Spleen (tissue), 11 donors: ENCODE results near the gene SUN1. TPM values are rescaled to one million over a fixed set of nuclear protein-coding genes. Genes with fewer than 3 reads are reported as not detected.
A peak's percentile ranks its signal among the peaks of the same experiment; 100 is the strongest.
"Not testable (repeated sequence)": the region's sequence is repeated elsewhere in the genome, so short reads cannot be mapped to it uniquely, and the experiment has no call there.

Experiments
- DNase-seq: peaks from one replicate; pipeline ENCODE4 v3.0.0-alpha.2; 2020
- H3K27ac ChIP-seq, 8 donors: fragments of 200-600 bp; sonication (generic) in 7 of 8; 1 replicate in 4 of 8; 2 replicates in 4 of 8; pipeline versions ENCODE4 v1.5.0 to v1.8.0; 2016 to 2021; ENCODE audit warnings: inconsistent platforms in 4 of 8, mild to moderate bottlenecking in 4 of 8, moderate library complexity in 1 of 8
- H3K27me3 ChIP-seq, 7 donors: fragments of 200-600 bp; sonication (generic) in 6 of 7; replicated peaks in 1 of 7; 1 replicate in 4 of 7; 2 replicates in 3 of 7; pipeline versions ENCODE4 v1.5.0 to v1.8.0; 2016 to 2021; ENCODE audit warnings: inconsistent platforms in 3 of 7, mild to moderate bottlenecking in 1 of 7
- H3K36me3 ChIP-seq, 6 donors: fragments of 200-600 bp; sonication (generic) in 5 of 6; 1 replicate in 4 of 6; 2 replicates in 2 of 6; pipeline versions ENCODE4 v1.5.0 to v1.8.0; 2016 to 2021; ENCODE audit warnings: inconsistent platforms in 2 of 6
- H3K4me1 ChIP-seq, 6 donors: fragments of 200-600 bp; sonication (generic) in 5 of 6; 1 replicate in 3 of 6; 2 replicates in 3 of 6; pipeline versions ENCODE4 v1.5.0 to v1.8.0; 2016 to 2021; ENCODE audit warnings: inconsistent platforms in 3 of 6
- H3K4me3 ChIP-seq, 8 donors: fragments of 200-600 bp; sonication (generic) in 7 of 8; 1 replicate in 4 of 8; 2 replicates in 4 of 8; pipeline versions ENCODE4 v1.5.0 to v1.8.0; 2016 to 2021; ENCODE audit warnings: inconsistent platforms in 4 of 8, mild to moderate bottlenecking in 4 of 8, moderate library complexity in 2 of 8
- H3K9me3 ChIP-seq, 8 donors: fragments of 200-600 bp; sonication (generic) in 7 of 8; 1 replicate in 4 of 8; 2 replicates in 4 of 8; pipeline versions ENCODE4 v1.5.0 to v1.8.0; 2016 to 2021; ENCODE audit warnings: inconsistent platforms in 4 of 8
- CTCF ChIP-seq, 11 experiments: fragments of 200-600 bp in 7 of 11; fragments of 450-650 bp in 4 of 11; sonication (generic) in 4 of 11; IDR thresholded peaks in 8 of 11; conservative IDR thresholded peaks in 3 of 11; 1 replicate in 7 of 11; 2 replicates in 4 of 11; pipeline versions ENCODE4 v1.4.0 to v1.8.0; 2016 to 2021; ENCODE audit warnings: antibody characterized with exemption in 11 of 11, inconsistent platforms in 4 of 11, mild to moderate bottlenecking in 1 of 11
- POLR2A ChIP-seq, 3 donors: fragments of 450-650 bp; IDR thresholded peaks; one replicate each; pipeline ENCODE4 v1.5.1; 2017; ENCODE audit warnings: antibody characterized with exemption in 3 of 3, mild to moderate bottlenecking in 1 of 3
- POLR2AphosphoS5 ChIP-seq, 3 donors: sonication (generic); formaldehyde crosslinking; IDR thresholded peaks; one replicate each; pipeline ENCODE4 v1.5.1; 2017; ENCODE audit warnings: antibody characterized with exemption in 3 of 3
- WGBS, 5 donors: extraction: QIAGEN DNeasy Blood & Tissue Kit in 3 of 5; methylation state at CpG; one replicate each; pipeline versions ENCODE4 v1.1.5 to v1.1.7; 2013 to 2018; 5-methylcytosine and 5-hydroxymethylcytosine counted together
- intact Hi-C: fragments of 100-400 bp; cut with DNase I; formaldehyde crosslinking; loops from one replicate; pipeline ENCODE4 v1.15.0; 2023; ENCODE audit warnings: low total_unique reads
- polyA plus RNA-seq, 3 donors: library from polyadenylated mRNA; stranded (reverse); fragments of 200-250 nt; gene quantifications; one replicate each; pipeline ENCODE4 v1.2.1, GENCODE V29; 2013
- total RNA-seq, 7 donors: library from RNA; depleted of rRNA in 3 of 7; stranded (reverse); fragments of >200 nt in 3 of 7; fragmentation: NEBNext Ultra II Directional in 4 of 7; extraction: Animal tissue kit (Norgen Biotek cat#: 25700) in 4 of 7; gene quantifications; one replicate each; pipeline versions ENCODE4 v1.1.0 to v1.2.1, GENCODE V29; 2016 to 2021
- donor health status: healthy with polysubstance abuse.
- donor health status: DM: no; HTN: no; CAD: no; lungs with moderate emphysema.
- donor health status: DM: no; HTN: no; CAD: no.
- donor health status: Bipolar disorder and iron deficiency.
- donor health status: healthy.
- donor health status: DM: no; HTN: no; CAD: no.
- donor health status: DM: yes; HTN: yes; CAD: no.

The SUN1 gene
- total and polyA plus RNA-seq, 10 donors, result 33.2 to 181 (median 135) TPM

GRCh38 chr7:798921-799470 lies 33.3 kb upstream of the SUN1 start:
- Histone ChIP-seq H3K4me3 (no peak overlapping the region), H3K27me3 (no peaks in the 10 kb centered on the region), H3K4me1 (peaks cover 0 to 23% (median 7%) of the 10 kb centered on the region in 6 donors), H3K27ac (no peak overlapping the region), H3K9me3 (no peaks in the 10 kb centered on the region), H3K36me3 (no peaks in the 10 kb centered on the region)
- TF ChIP-seq CTCF (IDR thresholded peaks at IDR 0.05 in 8 of 11, conservative IDR thresholded peaks at IDR 0.05 in 3 of 11), result no peak
- no peak for TF ChIP-seq POLR2AphosphoS5 (IDR thresholded peaks at IDR 0.05)
- no peak for TF ChIP-seq POLR2A (IDR thresholded peaks at IDR 0.05)
- intact Hi-C loops, result no loop called here
- WGBS, 5 donors, result 79 to 97% (median 96%) methylated on average over 12 of the region's 12 CpGs
- peak; percentile 35 for DNase-seq

- Histone ChIP-seq H3K4me1 (peaks cover 0 to 34% (median 7%) of the 10 kb centered on the region in 6 donors), H3K4me3 (no peak overlapping the region), H3K27me3 (no peaks in the 10 kb centered on the region), H3K36me3 (no peaks in the 10 kb centered on the region), H3K9me3 (no peaks in the 10 kb centered on the region), H3K27ac (no peak overlapping the region)
- no peak for TF ChIP-seq POLR2AphosphoS5 (IDR thresholded peaks at IDR 0.05)
- no peak for TF ChIP-seq CTCF (IDR thresholded peaks at IDR 0.05 in 8 of 11, conservative IDR thresholded peaks at IDR 0.05 in 3 of 11)
- TF ChIP-seq POLR2A (IDR thresholded peaks at IDR 0.05), result no peak
- DNase-seq, result no peak
- 89 to 92% (median 90%) methylated on average over 7 of the region's 7 CpGs for WGBS, 5 donors
- intact Hi-C loops, result no loop called here
Observed at GRCh38 chr7:800692-801091, 31.6 kb upstream of the SUN1 start.

- 64 to 87% (median 72%) methylated on average over 6 of the region's 6 CpGs for WGBS, 5 donors
- H3K9me3 ChIP-seq, H3K4me3 ChIP-seq, intact Hi-C loops, H3K36me3 ChIP-seq, H3K27me3 ChIP-seq: not testable (repeated sequence)
- DNase-seq, result peak; percentile 25
- Histone ChIP-seq H3K4me1 (peaks cover 0 to 36% (median 7%) of the 10 kb centered on the region in 6 donors), H3K27ac (peak overlapping the region in 1 of 8 donors; percentile 33)
Observed at GRCh38 chr7:801351-801750, 30.9 kb upstream of the SUN1 start.

- no peak overlapping the region for H3K4me3 ChIP-seq
- TF ChIP-seq POLR2AphosphoS5 (IDR thresholded peaks at IDR 0.05), result no peak
- TF ChIP-seq CTCF (IDR thresholded peaks at IDR 0.05 in 8 of 11, conservative IDR thresholded peaks at IDR 0.05 in 3 of 11), result no peak
- no peak for TF ChIP-seq POLR2A (IDR thresholded peaks at IDR 0.05)
- peak overlapping the region in 3 of 8 donors; percentile 33 to 50 (median 47) for H3K27ac ChIP-seq
- no peaks in the 10 kb centered on the region for H3K27me3 ChIP-seq
- peaks cover 0 to 36% (median 7%) of the 10 kb centered on the region in 6 donors for H3K4me1 ChIP-seq
- no peaks in the 10 kb centered on the region for H3K9me3 ChIP-seq
- WGBS, 5 donors, result 54 to 76% (median 64%) methylated on average over 19 of the region's 19 CpGs
- peak; percentile 70 for DNase-seq
- intact Hi-C loops, result no loop called here
- H3K36me3 ChIP-seq, result no peaks in the 10 kb centered on the region
Observed at GRCh38 chr7:801940-802381, 30.3 kb upstream of the SUN1 start.
